Measurements from ENCODE around the gene SLC4A1AP.

SLC4A1AP gene

DNA sequence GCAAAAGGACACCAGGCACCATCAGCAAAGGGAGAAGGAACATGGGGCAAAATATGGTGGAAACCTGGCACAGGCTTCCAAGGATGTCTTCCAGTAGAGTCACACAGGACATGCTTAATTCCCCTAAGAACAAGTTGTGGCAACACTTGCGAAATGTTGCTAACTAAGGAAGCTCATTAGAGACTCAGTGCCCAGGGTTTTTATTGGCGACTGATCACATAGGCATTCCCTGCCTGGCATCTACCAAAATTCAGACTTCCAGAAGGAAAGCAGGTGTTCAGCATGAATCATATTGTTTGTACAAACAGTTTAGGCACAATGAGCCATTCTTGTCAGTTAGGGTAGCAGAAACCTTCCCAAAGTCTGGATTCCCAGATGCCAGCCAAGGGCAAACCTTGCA lies 25.7 kb downstream of the SLC4A1AP start:
- in situ Hi-C loops (cut with MboI; ENCODE audit: low pct_unique_long_range_greater_than_20kb, low sequenced_read_pairs): no loop called here
- no peak for DNase-seq

DNA sequence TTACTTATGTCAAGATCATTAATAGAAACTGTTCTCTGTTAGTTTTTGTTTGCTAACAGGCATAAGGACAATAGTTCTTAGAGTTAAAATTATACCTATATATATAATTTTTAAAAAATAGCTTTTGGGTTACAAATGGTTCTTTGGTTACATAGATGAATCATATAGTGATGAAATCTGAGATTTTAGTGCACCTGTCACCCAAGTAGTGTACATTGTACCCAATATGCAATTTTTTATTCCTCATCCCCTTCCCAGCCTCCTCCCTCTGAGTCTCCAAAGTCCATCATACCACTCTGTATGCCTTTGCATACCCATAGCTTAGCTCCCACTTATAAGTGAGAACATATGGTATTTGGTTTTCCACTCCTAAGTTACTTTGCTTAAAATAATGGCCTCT lies 26.4 kb downstream of the SLC4A1AP start:
- no peak for DNase-seq
- in situ Hi-C loops (cut with MboI; ENCODE audit: low pct_unique_long_range_greater_than_20kb, low sequenced_read_pairs): no loop called here

DNA sequence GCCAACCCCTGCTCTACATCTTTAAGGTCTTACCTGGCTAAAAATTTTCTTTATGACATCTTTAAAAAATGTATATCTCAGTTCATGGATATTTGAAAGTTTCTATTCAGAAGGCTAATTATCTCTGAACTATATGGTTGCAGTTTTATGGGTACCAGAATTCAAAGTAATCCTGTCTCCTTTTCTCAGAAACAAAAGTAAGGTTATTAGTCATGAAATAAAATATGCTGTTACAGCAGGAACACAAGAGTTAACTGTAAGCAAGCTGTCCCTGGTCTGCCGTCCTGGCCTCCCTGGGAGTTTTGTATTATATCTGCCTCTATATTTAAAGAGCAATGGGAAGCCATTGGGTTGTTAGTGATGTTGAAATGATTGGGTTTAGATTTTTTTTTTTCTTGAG lies 34.0 kb downstream of the SLC4A1AP start:
- in situ Hi-C loops (cut with MboI; ENCODE audit: low pct_unique_long_range_greater_than_20kb, low sequenced_read_pairs): no loop called here
- no peak for DNase-seq

DNA sequence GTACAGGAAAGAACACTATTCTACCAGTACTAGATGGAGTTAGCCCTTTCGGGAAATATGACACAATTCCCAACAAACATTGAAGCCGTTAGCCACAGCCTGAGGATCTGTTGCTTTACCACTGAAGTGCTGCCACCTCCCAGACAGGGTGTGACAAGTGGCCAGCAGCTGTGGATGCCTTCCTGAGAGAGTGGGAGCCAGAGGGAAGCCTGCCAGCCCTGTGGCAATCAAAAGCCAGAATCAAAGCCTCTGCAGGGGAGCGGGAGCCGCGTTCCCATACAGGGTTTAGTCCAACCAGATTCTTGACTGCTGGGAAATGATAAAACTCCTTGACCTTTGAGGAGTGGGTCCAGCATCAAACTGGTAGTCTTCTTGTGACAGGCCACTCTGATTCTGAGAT lies 38.0 kb downstream of the SLC4A1AP start:
- DNase-seq: no peak

DNA sequence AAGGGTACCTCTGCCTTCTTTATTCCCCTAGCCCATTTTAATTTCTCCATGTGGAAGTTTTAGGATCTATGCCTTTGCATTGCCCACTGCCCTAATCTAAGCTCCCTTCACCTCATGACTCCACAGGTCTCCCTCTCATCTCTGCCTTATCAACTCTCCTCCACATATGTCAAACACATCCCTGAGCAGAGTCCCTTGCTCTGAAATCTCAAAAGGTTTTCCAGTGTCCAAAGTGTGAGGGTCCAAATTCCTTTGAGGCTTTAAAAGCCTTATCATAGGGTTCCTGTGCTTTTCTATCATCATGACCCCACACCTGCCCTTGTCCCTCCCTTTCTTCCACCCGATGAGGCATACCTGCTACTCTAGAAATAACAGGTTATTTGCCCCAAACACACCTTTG lies 38.6 kb downstream of the SLC4A1AP start:
- in situ Hi-C loops (cut with MboI; ENCODE audit: low pct_unique_long_range_greater_than_20kb, low sequenced_read_pairs): no loop called here
- DNase-seq: no peak

More for the DNA sequence above, 38.0 kb downstream of the SLC4A1AP start:
- in situ Hi-C loops (cut with MboI; ENCODE audit: low pct_unique_long_range_greater_than_20kb, low sequenced_read_pairs): no loop called here

- peak; percentile 91 for DNase-seq
- in situ Hi-C loops (cut with MboI; ENCODE audit: low pct_unique_long_range_greater_than_20kb, low sequenced_read_pairs): no loop called here
Observed at GRCh38 chr2:27703638-27704341, 40.1 kb downstream of the SLC4A1AP start.

DNA sequence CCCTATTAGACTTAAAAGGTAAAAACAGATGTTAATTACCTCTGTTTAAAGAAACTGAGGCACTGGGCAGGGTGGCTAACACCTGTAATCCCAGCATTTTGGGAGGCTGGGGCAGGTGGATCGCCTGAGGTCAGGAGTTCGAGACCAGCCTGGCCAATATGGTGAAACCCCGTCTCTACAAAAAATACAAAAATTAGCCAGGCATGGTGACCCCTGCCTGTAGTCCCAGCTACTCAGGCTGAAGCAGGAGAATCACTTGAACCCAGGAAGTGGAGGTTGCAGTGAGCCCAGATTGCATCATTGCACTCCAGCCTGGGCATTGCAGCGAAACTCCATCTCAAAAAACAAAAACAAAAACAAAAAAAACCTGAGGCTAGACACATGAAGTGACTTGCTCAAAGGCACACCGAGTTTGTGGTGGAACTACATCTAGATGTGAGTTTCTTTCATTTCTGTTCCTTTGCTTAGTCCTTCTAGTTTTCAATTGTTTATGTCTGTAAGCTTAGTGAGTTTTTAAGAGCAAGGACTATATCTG lies 40.7 kb downstream of the SLC4A1AP start:
- in situ Hi-C loops (cut with MboI; ENCODE audit: low pct_unique_long_range_greater_than_20kb, low sequenced_read_pairs): no loop called here
- DNase-seq: no peak

GRCh38 chr2:27705851-27706622 lies 42.3 kb downstream of the SLC4A1AP start:
- in situ Hi-C loops (cut with MboI; ENCODE audit: low pct_unique_long_range_greater_than_20kb, low sequenced_read_pairs): no loop called here

GRCh38 chr2:27707462-27708256 lies 44.0 kb downstream of the SLC4A1AP start:
- in situ Hi-C loops (cut with MboI; ENCODE audit: low pct_unique_long_range_greater_than_20kb, low sequenced_read_pairs): no loop called here
- no peak for DNase-seq

More at GRCh38 chr2:27705851-27706622, 42.3 kb downstream of the SLC4A1AP start:
- DNase-seq: peak; percentile 51

- no peak for DNase-seq
- in situ Hi-C loops (cut with MboI; ENCODE audit: low pct_unique_long_range_greater_than_20kb, low sequenced_read_pairs): no loop called here
Observed at GRCh38 chr2:27708257-27708654, 44.6 kb downstream of the SLC4A1AP start.

DNA sequence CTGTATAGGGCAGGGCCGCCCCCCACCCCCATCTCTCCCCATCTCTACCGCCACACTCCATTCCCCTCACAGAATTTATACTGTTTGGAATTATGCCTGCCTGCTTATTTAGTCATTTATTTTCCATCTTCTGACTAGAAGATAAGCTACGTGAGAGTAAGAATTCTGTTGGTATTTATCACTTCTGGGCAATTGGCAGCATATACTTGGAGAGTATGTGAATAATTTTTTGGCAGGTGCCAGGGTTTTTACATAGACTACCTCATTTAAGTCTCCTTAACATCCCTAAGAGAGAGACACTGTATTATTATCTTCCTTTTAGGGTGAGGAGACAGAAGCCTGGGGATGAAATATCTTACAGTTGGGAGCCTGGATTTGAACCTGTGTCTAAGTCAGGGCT lies 45.0 kb downstream of the SLC4A1AP start:
- in situ Hi-C loops (cut with MboI; ENCODE audit: low pct_unique_long_range_greater_than_20kb, low sequenced_read_pairs): no loop called here

GRCh38 chr2:27709326-27709725 lies 45.6 kb downstream of the SLC4A1AP start:
- no peak for DNase-seq
- in situ Hi-C loops (cut with MboI; ENCODE audit: low pct_unique_long_range_greater_than_20kb, low sequenced_read_pairs): no loop called here

More for the DNA sequence above, 45.0 kb downstream of the SLC4A1AP start:
- DNase-seq: no peak

- no peak for DNase-seq
- in situ Hi-C loops (cut with MboI; ENCODE audit: low pct_unique_long_range_greater_than_20kb, low sequenced_read_pairs): no loop called here
Observed at GRCh38 chr2:27709960-27710575, 46.4 kb downstream of the SLC4A1AP start.

DNA sequence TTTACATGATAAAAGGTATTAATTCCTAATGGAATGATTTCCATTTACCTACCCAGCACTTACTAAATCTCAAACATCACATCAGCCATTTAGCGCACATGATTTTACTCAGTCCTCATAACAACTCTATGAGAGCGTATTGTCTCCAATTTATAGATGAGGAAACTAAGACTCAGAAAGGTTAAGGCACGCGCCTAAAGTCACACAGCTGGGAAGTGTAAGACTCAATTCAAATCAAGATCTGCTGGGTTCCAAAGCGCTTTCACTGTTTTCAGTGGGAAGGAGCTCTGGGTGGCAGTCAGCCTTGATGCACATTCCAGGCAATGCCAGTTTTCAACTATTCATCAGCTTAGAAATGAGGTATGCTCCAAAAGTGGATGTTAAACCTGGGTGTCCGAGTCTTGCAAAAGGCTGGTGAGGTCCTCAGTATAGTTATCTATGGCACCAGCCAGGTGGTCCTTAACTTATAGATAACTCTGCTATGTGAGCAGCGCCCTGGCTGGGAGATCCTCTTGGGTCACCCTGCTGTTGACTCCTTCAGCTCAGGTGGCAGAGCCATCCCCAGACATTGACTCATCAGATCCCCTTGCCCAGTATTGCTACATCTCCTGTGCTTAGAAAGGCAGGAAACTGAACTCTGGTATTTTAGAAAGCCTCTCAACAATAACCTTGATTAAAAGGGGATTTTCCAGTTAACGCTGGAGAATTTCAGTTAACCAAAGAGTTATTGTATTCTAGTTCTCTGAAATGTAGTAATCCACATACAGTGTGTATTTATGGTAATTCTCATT lies 47.1 kb downstream of the SLC4A1AP start:
- in situ Hi-C loops (cut with MboI; ENCODE audit: low pct_unique_long_range_greater_than_20kb, low sequenced_read_pairs): no loop called here
- DNase-seq: no peak

DNA sequence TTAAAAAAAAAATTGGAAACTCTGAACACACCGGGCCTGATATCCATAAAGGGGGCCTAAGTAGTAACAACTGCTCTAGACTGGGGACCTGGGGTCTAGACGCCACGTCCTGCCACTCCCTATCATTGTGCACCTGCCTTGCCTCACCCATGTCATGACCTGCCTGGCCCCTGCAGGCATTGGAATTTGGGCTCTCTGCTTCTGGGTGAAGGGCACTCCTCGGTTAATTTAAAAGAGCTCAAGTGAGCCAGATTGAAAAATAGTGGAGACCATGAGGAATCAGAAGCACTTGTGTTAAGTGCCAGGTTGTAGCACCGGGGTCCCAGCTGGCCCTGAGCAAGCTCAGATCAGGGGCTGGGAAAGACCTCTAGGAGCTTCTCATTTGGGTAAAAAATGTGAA lies 48.1 kb downstream of the SLC4A1AP start:
- in situ Hi-C loops (cut with MboI; ENCODE audit: low pct_unique_long_range_greater_than_20kb, low sequenced_read_pairs): no loop called here
- DNase-seq: no peak

DNA sequence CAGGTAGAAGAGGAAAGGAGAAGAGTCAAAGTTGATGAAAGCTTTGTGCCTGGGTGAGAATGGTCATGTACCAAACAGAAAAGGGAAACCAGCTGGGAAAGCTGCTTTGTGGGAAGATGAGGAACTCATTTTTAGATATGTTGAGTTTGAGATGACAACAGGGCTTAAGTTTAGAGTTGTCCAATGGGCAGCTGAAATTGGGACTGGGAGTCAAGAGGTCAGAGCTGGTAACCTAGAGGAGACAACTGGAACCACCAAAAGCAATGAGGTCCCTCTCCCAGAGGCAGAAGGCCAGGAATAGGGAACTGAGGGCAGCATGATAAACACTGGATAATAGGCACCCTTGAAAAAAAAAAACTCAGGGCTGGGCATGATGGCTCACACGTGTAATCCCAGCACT lies 48.8 kb downstream of the SLC4A1AP start:
- in situ Hi-C loops (cut with MboI; ENCODE audit: low pct_unique_long_range_greater_than_20kb, low sequenced_read_pairs): no loop called here
- no peak for DNase-seq

- in situ Hi-C loops (cut with MboI; ENCODE audit: low pct_unique_long_range_greater_than_20kb, low sequenced_read_pairs): no loop called here
- DNase-seq: no peak
Observed at GRCh38 chr2:27713201-27713600, 49.5 kb downstream of the SLC4A1AP start.

- in situ Hi-C loops (cut with MboI; ENCODE audit: low pct_unique_long_range_greater_than_20kb, low sequenced_read_pairs): no loop called here
- no peak for DNase-seq
Observed at GRCh38 chr2:27714053-27714452, 50.4 kb downstream of the SLC4A1AP start.

Data from KBM-7 (cell line).